ENCODE results near the gene SNAP91. TPM values are rescaled to one million over a fixed set of nuclear protein-coding genes. Genes with fewer than 3 reads are reported as not detected.
"Not testable (repeated sequence)": the region's sequence is repeated elsewhere in the genome, so short reads cannot be mapped to it uniquely, and the experiment has no call there.

Gene SNAP91
- total RNA-seq, 1 donor from 2014 or later: 5.5 TPM

DNA sequence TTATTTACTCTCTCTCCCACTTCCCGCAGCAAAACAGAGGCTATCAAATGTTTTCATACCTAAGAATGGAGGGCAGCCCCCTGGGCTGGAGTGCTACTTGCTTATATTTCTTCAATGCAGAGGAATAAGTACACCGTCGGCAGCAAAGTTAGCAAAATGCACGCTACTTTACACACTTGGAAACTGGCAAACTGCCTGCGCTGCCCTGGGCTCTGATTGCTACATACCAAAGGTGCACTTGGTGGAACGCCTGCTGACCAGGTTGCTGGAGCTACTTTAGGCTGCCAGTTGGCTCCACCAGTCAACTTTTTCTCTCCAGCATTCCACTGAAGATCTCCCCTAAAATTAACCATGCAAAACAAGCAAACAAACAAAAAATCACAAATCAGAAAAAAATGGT, 134.1 kb downstream of the SNAP91 start:
- DNase-seq (ENCODE audit: missing footprints) (no peak), ATAC-seq (no peak)
- intact Hi-C loops (cut with DNase I): no loop called here

DNA sequence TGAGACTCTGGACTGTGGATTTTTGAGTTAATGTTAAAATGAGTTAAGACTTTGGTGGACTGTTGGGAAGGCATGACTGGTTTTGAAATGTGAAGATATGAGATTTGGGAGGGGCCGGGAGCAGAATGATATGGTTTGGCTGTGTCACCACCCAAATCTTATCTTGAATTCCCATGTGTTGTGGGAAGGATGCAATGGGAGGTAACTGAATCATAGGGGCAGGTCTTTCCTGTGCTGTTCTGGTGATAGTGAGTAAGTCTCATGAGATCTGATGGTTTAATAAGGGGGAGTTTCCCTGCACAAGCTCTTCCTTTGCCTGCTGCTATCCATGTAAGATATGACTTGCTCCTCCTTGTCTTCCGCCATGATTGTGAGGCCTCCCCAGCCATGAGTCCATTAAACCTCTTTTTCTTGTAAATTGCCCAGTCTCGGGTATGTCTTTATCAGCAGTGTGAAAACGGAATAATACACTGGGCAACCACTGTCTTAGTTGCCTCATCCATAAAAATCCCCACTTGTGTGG, 137.2 kb downstream of the SNAP91 start:
- intact Hi-C loops (cut with DNase I); ATAC-seq; DNase-seq (ENCODE audit: missing footprints): not testable (repeated sequence)

GRCh38 chr6:83558975-83559374, 149.9 kb downstream of the SNAP91 start:
- intact Hi-C loops (cut with DNase I): no loop called here
- ATAC-seq (no peak), DNase-seq (ENCODE audit: missing footprints) (no peak)

GRCh38 chr6:83556871-83557270, 152.0 kb downstream of the SNAP91 start:
- no peak for DNase-seq (ENCODE audit: missing footprints)
- no peak for ATAC-seq
- intact Hi-C loops (cut with DNase I): no loop called here

- intact Hi-C loops (cut with DNase I); DNase-seq (ENCODE audit: missing footprints); ATAC-seq: not testable (repeated sequence)
These were observed 157.2 kb downstream of the SNAP91 start for GRCh38 chr6:83551748-83552147.

DNA sequence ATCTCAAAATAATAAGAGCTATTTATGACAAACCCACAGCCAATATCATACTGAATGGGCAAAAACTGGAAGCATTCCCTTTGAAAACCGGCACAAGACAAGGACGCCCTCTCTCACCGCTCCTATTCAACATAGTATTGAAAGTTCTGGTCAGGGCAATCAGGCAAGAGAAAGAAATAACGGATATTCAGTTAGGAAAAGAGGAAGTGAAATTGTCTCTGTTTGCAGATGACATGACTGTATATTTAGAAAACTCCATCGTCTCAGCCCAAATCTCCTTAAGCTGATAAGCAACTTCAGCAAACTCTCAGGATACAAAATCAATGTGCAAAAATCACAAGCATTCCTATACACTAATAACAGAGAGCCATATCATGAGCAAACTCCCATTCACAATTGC, 158.4 kb downstream of the SNAP91 start:
- DNase-seq (ENCODE audit: missing footprints); ATAC-seq; intact Hi-C loops (cut with DNase I): not testable (repeated sequence)

DNA sequence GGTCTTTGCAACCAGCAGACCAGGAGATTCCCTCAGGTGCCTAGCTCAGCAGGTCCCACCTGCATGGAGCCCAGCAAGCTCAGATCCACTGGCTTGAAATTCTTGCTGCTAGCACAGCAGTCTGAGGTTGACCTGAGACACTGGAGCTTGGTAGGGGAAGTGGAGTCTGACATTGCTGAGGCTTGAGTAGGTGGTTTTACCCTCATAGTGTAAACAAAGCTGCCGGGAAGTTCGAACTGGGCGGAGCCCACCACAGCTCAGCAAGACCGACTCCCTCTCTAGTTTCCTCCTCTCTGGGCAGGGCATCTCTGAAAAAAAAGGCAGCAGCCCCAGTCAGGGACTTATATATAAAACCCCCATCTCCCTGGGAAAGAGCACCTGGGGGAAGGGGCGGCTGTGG, 162.3 kb downstream of the SNAP91 start:
- intact Hi-C loops (cut with DNase I): no loop called here
- ATAC-seq (no peak), DNase-seq (ENCODE audit: missing footprints) (no peak)

- DNase-seq (ENCODE audit: missing footprints) (no peak), ATAC-seq (no peak)
- intact Hi-C loops (cut with DNase I): no loop called here
These were observed 169.2 kb downstream of the SNAP91 start for GRCh38 chr6:83539678-83540077.

DNA sequence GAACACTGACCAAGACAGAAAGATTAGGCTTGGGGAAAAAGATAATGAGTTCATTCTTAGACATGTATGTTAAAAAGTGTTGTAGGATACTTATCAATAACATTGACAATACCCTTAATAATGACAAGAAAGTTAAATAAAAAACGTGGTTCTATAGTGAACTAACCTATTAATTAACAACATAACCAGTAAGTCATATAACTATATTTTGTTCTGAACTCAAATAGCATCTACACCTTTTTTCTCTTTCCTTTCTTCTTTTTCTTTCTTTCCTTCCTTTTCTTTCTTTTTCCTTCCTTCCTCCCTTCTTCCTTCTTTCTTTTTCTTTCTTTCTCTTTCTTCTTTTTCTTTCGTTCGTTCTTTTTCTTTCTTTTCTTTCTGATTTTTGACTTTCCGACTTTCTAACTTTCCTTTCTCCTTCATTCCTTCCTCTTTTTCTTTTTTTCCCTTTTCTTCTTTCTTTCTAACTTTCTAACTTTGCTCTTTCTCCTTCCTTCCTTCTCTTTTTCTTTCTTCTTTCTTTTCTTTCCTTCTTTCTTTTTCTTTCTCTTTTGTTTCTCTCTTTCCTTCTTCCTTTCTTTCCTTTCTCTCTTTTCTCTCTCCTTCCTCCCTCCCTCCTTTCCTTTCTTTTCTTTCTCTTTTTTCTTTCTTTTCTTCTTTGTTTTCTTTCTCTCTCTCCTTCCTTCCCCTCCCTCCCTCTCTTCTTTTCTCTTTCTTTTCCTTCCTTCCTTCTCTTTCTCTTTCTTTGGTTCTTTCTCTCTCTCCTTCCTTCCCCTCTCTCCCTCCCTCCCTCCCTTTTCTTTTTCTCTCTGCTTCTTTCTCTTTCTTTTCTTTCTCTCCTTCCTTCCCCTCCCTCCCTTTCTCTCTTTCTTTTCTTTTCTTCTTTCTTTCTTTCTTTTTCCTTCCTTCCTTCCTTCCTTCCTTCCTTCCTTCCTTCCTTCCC, 172.0 kb downstream of the SNAP91 start:
- no peak for DNase-seq (ENCODE audit: missing footprints)
- intact Hi-C loops (cut with DNase I): no loop called here
- no peak for ATAC-seq

GRCh38 chr6:83536034-83536646, 172.8 kb downstream of the SNAP91 start:
- no peak for ATAC-seq
- DNase-seq (ENCODE audit: missing footprints): no peak

DNA sequence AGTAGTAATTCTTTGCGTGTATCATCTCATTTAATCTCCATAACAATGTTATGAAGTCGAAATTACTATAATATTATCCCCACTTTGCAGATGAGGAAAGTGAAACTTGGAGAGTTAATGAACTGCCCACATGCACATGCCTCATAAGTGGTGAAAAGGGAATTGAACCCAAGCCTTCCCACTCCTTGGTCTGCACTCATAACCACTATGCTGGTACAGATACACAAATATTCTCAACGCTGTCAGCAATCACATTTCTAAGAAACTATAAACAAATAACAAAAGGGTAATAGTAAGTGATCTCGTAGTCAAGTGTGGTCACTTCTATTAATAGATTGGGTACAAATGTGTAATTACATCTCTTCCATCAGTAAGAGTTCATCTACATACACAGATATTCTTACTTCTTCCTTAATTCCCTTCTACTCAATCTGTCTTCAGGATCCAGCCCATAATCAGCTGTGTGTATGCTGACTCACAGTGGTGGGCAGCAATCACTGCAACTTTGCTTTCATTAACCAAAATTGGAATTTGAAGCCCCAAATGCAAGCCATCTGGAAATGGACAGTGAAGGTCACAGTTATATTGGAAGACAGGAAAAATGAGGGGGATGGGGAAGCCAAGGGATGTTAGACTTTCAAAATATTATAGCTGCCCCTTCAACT, 190.0 kb downstream of the SNAP91 start:
- DNase-seq (ENCODE audit: missing footprints) (no peak), ATAC-seq (no peak)
- intact Hi-C loops (cut with DNase I): no loop called here

More at GRCh38 chr6:83536034-83536646, 172.8 kb downstream of the SNAP91 start:
- intact Hi-C loops (cut with DNase I): no loop called here

DNA sequence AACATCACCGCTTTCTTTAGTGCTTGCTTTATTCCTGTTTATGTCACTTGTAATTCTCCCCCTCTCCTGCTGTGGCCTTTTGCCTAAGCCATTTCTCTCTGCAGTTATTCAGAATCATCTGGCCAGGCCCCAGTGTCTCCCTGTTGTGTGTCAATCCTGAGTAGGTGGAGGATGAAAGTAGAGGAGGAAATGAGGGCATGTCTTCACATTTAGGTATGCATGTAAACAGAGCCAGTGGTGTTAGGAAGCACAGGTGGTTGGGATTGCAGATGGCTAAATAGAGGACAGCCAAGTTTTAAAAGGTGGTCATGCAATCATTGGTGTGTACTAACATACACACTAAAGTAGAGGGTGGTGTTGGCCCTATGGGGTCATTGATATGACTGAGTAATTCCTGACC, 191.4 kb downstream of the SNAP91 start:
- ATAC-seq: no peak

DNA sequence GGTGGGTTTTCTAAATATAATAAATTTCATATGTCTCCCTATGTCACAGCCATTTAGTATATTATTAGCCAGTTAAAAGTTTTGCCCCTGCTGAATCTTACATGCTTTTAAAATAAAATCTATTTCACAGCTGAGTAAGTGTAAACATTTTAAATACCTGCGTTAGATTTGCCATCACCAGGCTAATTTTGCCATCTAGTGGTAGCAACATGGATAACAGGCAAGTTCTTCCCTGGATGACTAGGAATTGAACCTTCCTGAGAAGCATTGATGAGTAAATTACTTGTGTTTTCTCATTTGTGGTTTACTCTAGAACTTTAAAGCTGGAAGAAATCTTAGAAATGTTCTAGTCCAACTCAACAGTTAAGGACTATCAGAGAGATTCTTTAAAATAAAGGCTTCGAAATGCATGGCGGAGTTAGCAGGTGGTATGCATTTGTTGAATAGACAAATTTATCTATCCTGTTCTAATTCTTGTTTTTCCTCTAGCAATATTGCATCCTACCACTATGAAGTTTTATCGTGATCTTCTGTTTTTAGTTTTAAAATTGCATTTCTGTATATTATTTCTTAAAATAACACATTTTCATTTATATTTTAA, 193.9 kb downstream of the SNAP91 start:
- DNase-seq (ENCODE audit: missing footprints) (no peak), ATAC-seq (no peak)
- intact Hi-C loops (cut with DNase I): loop anchor here (1.0 to 5.0 kb wide), 4 partner anchors 83 to 448 kb away; partner anchors contain the start of genes DOP1A and ME1

More for the DNA sequence above, 191.4 kb downstream of the SNAP91 start:
- intact Hi-C loops (cut with DNase I): no loop called here
- no peak for DNase-seq (ENCODE audit: missing footprints)

- intact Hi-C loops (cut with DNase I): loop anchor here (2.0 to 5.0 kb wide), 3 partner anchors 82 to 448 kb away; partner anchors contain the start of genes DOP1A and ME1
- DNase-seq (ENCODE audit: missing footprints) (no peak), ATAC-seq (no peak)
These were observed 194.4 kb downstream of the SNAP91 start for GRCh38 chr6:83514466-83514865.

GRCh38 chr6:83511901-83512681, 196.8 kb downstream of the SNAP91 start, which contains the start of gene PRSS35:
Gene PRSS35 (plus strand): TSS chr6:83512534. CDS start chr6:83523442, 10,908 bp downstream.
- intact Hi-C loops (cut with DNase I): loop anchor here (5.0 kb wide), 1 partner anchor 80 kb away; the partner anchor contains the start of gene ME1

DNA sequence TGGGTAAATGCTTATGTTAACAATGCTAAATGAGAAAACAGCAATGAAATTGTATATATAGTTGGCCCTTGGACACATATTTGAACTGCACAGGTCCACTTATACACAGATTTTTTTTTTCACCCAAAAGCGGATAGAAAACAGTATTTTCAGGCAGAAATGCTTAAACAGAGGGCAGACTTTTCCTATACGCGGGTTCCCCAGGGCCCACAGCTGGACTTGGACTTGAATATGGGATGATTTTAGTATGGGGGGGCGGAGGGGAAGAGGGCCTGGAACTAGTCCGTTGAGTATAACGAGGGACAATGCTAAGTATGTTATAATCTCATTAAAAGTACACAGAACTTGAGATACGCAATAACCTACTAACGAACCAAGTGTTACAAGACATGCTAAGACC, 197.6 kb downstream of the SNAP91 start:
- intact Hi-C loops (cut with DNase I): loop anchor here (5.0 kb wide), 1 partner anchor 79 kb away; the partner anchor contains the start of gene ME1
- no peak for ATAC-seq
- DNase-seq (ENCODE audit: missing footprints): no peak

More at GRCh38 chr6:83511901-83512681, 196.8 kb downstream of the SNAP91 start, which contains the start of gene PRSS35:
- DNase-seq (ENCODE audit: missing footprints): peak; percentile 71
- ATAC-seq: peak; percentile 88

DNA sequence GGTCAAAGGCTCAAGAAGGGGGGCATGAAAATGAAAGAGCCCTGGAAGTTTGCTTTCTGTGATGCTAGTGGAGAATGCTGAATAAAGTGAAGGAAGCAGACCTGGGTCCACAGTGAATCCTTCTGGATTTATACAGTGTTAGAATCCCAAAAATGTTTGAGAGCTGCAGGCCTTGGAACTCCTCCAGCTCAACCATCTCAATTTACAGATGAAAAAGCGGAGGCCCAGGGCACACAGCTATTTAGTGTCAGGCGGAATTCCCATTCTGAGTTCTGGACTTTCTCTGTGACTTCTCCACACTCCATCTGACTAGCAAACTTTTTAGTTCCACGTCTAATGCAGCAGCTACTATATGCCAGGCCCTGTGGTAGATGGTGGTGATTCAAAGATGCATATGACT, 198.1 kb downstream of the SNAP91 start:
- ATAC-seq (no peak), DNase-seq (ENCODE audit: missing footprints) (no peak)
- intact Hi-C loops (cut with DNase I): loop anchor here (5.0 kb wide), 1 partner anchor 78 kb away; the partner anchor contains the start of gene ME1
